Measurements from ENCODE around the gene PRSS58. TPM values are rescaled to one million over a fixed set of nuclear protein-coding genes. Genes with fewer than 3 reads are reported as not detected.

Gene PRSS58
- total and polyA plus RNA-seq, 9 of the 15 experiments (the other 6 are each of a cell fraction or from before 2014, with no cell fraction given), result not detected

DNA sequence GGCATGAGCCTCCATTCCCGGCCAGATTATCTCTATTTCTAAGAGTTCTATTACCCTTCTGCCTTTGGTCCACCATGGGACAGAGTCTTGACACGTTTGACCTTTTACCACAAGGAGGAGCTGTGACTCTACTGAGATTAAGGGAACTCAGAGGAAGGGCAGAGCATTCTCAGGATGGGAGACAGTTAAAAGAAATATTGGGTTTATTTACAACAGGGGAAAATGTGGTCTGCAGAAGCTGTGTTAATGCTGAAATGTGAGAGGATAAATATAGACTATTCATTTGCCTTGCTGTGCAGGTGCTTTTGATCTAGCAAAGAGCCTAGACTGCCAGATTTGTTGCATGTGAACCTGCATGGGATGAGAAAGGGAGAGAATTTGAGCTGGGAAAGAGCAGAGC lies 45.8 kb upstream of the PRSS58 start:
- TF ChIP-seq, protein P1, sequence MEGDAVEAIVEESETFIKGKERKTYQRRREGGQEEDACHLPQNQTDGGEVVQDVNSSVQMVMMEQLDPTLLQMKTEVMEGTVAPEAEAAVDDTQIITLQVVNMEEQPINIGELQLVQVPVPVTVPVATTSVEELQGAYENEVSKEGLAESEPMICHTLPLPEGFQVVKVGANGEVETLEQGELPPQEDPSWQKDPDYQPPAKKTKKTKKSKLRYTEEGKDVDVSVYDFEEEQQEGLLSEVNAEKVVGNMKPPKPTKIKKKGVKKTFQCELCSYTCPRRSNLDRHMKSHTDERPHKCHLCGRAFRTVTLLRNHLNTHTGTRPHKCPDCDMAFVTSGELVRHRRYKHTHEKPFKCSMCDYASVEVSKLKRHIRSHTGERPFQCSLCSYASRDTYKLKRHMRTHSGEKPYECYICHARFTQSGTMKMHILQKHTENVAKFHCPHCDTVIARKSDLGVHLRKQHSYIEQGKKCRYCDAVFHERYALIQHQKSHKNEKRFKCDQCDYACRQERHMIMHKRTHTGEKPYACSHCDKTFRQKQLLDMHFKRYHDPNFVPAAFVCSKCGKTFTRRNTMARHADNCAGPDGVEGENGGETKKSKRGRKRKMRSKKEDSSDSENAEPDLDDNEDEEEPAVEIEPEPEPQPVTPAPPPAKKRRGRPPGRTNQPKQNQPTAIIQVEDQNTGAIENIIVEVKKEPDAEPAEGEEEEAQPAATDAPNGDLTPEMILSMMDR (IDR thresholded peaks at IDR 0.05 in 2 of 3, conservative IDR thresholded peaks at IDR 0.05 in 1 of 3; ENCODE audit: insufficient read depth in 2 of 3, low read depth in 1 of 3, low read length in 3 of 3), result peak; percentile 37 to 40 (median 37); a peak in 4 of 6 replicates
- no peak for TF ChIP-seq TAF7 (tag; IDR thresholded peaks at IDR 0.05)
- no peaks in the 10 kb centered on the region for H3K36me3 ChIP-seq (ENCODE audit: control insufficient read depth, insufficient read depth, low read length)
- POLR2A ChIA-PET, result interaction anchor here (1.7 kb wide), 1 partner anchor 16 kb away, joined by 8 read pairs; no protein-coding TSS in a partner anchor
- CTCF ChIA-PET (ENCODE audit: low intra/inter-chr PET ratio), result interaction anchor here (0.6 kb wide), 1 partner anchor 54 kb away, joined by 3 read pairs; no protein-coding TSS in a partner anchor
- no peaks in the 10 kb centered on the region for H3K79me2 ChIP-seq (ENCODE audit: control insufficient read depth, insufficient read depth, low read length)
- H4K20me1 ChIP-seq (replicated peaks; ENCODE audit: control insufficient read depth, insufficient read depth, low read length), result no peaks in the 10 kb centered on the region
- no peaks in the 10 kb centered on the region for H3K4me1 ChIP-seq (replicated peaks in 1 of 2; ENCODE audit: control insufficient read depth in 2 of 2, insufficient read depth in 2 of 2, low read length in 2 of 2)
- H3K4me3 ChIP-seq, result no peak overlapping the region
- H3K9me3 ChIP-seq (replicated peaks; ENCODE audit: control insufficient read depth, insufficient read depth, low read depth, low read length), result no peaks in the 10 kb centered on the region
- H3K9me1 ChIP-seq (ENCODE audit: control insufficient read depth, insufficient read depth, low read length), result no peaks in the 10 kb centered on the region
- DNase-seq (ENCODE audit: extremely low read depth in 1 of 4, low spot score in 3 of 4), result peak in 1 of 4 experiments; percentile 24
- intact Hi-C loops (cut with micrococcal nuclease), result no loop called here
- peak; percentile 67 for ATAC-seq
- H3K9ac ChIP-seq (ENCODE audit: insufficient read depth in 1 of 2, low read depth in 2 of 2, low read length in 2 of 2), result no peak overlapping the region
- in situ Hi-C loops (cut with MboI), result no loop called here
- no peak for FAIRE-seq
- H2AFZ ChIP-seq (ENCODE audit: low read depth, low read length), result no peak overlapping the region
- H3K27me3 ChIP-seq (ENCODE audit: control insufficient read depth in 2 of 2, insufficient read depth in 2 of 2, low read length in 2 of 2), result no peaks in the 10 kb centered on the region
- no TSS peak for BruUV-seq (replicated peaks)
- H3K27ac ChIP-seq (ENCODE audit: extremely low read depth, low read depth, low read length), result no peak overlapping the region
- 0% methylated on average over 2 of the region's 2 CpGs for WGBS (ENCODE audit: insufficient coverage, low coverage, missing lambda C conversion rate)
- H3K4me2 ChIP-seq (ENCODE audit: insufficient read depth, low read length), result no peak overlapping the region
